Suprapubic skin (tissue), 4 donors: ENCODE data around the gene MYL12A.

Source experiments
- CTCF ChIP-seq, 2 donors: fragments of 200-600 bp in 1 of 2; fragments of 450-650 bp in 1 of 2; sonication (generic) in 1 of 2; IDR thresholded peaks; one replicate each; pipeline ENCODE4 v1.5.1; 2016 to 2019; ENCODE audit warnings: antibody characterized with exemption in 2 of 2, mild to moderate bottlenecking in 1 of 2, moderate library complexity in 1 of 2
- EP300 ChIP-seq: sonication (generic); formaldehyde crosslinking; IDR thresholded peaks from one replicate; pipeline ENCODE4 v1.6.1; 2017; ENCODE audit warnings: antibody characterized with exemption
- POLR2A ChIP-seq, 2 donors: fragments of 450-650 bp; IDR thresholded peaks; one replicate each; pipeline ENCODE4 v1.6.1; 2017; ENCODE audit warnings: antibody characterized with exemption in 2 of 2, mild to moderate bottlenecking in 2 of 2, moderate library complexity in 2 of 2
- POLR2AphosphoS5 ChIP-seq, 3 donors: sonication (generic); formaldehyde crosslinking; IDR thresholded peaks; one replicate each; pipeline ENCODE4 v1.6.1; 2017; ENCODE audit warnings: antibody characterized with exemption in 3 of 3

GRCh38 chr18:3264362-3264761 lies 16.8 kb downstream of the MYL12A start:
- TF ChIP-seq POLR2A (IDR thresholded peaks at IDR 0.05) (no peak), CTCF (IDR thresholded peaks at IDR 0.05) (no peak), EP300 (no peak), POLR2AphosphoS5 (IDR thresholded peaks at IDR 0.05) (no peak)
